ENCODE measurements around the gene AP5S1.

AP5S1 gene

DNA sequence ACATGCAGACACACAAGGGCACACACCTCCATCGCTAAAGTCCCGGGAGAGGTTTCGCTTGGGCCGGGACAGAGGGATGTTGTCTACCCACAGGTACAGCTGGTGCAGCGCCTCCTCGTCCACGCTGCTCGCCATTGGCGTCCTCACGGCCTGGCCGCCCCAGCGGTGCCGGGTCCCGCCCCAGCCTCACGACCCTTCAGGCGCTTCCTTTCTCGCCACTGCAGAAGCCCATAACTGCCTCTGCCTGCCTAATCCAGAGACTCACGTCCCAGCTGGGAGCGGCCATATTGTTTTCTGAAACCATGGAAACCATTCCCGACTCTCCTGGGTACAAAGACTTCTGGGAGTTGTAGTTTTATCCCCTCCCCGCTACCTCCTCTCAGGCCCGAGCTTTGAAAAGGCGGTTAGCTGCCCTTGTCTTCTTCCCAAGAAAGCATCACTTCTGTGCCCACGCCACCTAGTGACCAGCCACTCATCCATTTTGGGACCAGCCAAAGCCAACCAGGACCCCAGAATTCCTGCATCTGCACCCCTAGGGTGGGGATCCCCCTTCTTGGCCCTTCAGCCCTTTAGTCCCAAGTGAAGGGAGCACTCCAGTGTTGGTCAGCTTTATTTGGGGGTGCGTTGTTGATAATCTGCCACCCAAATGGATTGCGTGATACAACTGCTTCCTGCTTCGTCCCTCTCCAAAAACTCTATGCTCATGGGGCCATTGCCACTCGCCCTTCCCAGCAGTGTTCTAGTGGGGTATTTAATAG lies 39.0 kb upstream of the AP5S1 start, which contains the start of gene SPEF1:
Gene SPEF1, minus strand, starts transcription at position 296 of the 758 bp plus-strand sequence. Its CDS starts 161 bp downstream, at position 135.
- TF ChIP-seq, protein P1, sequence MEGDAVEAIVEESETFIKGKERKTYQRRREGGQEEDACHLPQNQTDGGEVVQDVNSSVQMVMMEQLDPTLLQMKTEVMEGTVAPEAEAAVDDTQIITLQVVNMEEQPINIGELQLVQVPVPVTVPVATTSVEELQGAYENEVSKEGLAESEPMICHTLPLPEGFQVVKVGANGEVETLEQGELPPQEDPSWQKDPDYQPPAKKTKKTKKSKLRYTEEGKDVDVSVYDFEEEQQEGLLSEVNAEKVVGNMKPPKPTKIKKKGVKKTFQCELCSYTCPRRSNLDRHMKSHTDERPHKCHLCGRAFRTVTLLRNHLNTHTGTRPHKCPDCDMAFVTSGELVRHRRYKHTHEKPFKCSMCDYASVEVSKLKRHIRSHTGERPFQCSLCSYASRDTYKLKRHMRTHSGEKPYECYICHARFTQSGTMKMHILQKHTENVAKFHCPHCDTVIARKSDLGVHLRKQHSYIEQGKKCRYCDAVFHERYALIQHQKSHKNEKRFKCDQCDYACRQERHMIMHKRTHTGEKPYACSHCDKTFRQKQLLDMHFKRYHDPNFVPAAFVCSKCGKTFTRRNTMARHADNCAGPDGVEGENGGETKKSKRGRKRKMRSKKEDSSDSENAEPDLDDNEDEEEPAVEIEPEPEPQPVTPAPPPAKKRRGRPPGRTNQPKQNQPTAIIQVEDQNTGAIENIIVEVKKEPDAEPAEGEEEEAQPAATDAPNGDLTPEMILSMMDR (IDR thresholded peaks at IDR 0.05; ENCODE audit: borderline replicate concordance, control extremely low read depth, extremely low read depth, insufficient read depth, missing control alignments): peak; percentile 34
- in situ Hi-C loops (cut with MboI; ENCODE audit: low sequenced_read_pairs, unreplicated experiment): no loop called here
- peak; percentile 88 for DNase-seq (ENCODE audit: low spot score)

DNA sequence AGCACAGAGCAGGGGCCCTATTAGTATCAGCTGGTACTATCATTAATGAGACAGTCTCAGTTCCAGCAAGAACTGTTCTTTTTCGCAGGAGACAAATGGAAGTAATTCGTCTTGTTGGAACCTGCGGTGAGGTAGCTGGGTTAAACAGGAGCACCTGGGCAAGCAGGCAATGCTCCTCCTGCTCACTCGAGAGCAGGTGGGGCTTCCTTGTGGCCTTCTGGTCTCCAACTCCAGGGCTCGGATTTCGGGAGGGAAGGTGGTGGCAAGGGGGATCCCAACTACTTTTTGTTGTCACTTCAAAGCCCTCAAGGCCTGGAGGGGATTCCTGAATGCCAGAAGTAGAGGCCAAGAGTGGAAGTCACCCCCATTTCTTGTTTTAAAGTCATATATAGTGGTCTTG lies 37.8 kb upstream of the AP5S1 start:
- in situ Hi-C loops (cut with MboI; ENCODE audit: low sequenced_read_pairs, unreplicated experiment): no loop called here
- TF ChIP-seq, protein P1 (IDR thresholded peaks at IDR 0.05; ENCODE audit: borderline replicate concordance, control extremely low read depth, extremely low read depth, insufficient read depth, missing control alignments): no peak
- no peak for DNase-seq (ENCODE audit: low spot score)

DNA sequence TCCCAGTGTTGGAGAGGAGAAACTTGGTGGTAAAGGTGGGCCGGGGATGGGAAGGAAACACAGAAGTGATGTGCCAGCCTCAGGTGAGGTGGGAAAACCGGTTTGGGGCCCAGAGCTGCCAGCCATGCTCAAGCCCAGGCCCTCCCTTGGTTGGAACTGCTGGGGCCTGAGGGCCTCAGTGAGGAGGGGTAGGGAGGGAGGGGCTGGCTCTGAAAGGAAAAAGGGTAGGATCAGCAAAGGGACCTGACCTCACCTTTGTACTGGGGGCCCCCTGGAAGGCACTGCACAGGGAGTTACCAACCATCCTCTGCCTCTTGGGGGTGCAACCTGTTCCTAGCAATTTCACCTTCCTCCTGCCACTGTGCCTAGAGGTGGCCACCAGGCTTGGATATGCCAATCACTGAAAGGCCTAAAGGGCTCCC lies 37.3 kb upstream of the AP5S1 start:
- in situ Hi-C loops (cut with MboI; ENCODE audit: low sequenced_read_pairs, unreplicated experiment): no loop called here
- TF ChIP-seq, protein P1 (IDR thresholded peaks at IDR 0.05; ENCODE audit: borderline replicate concordance, control extremely low read depth, extremely low read depth, insufficient read depth, missing control alignments): no peak
- DNase-seq (ENCODE audit: low spot score): no peak

DNA sequence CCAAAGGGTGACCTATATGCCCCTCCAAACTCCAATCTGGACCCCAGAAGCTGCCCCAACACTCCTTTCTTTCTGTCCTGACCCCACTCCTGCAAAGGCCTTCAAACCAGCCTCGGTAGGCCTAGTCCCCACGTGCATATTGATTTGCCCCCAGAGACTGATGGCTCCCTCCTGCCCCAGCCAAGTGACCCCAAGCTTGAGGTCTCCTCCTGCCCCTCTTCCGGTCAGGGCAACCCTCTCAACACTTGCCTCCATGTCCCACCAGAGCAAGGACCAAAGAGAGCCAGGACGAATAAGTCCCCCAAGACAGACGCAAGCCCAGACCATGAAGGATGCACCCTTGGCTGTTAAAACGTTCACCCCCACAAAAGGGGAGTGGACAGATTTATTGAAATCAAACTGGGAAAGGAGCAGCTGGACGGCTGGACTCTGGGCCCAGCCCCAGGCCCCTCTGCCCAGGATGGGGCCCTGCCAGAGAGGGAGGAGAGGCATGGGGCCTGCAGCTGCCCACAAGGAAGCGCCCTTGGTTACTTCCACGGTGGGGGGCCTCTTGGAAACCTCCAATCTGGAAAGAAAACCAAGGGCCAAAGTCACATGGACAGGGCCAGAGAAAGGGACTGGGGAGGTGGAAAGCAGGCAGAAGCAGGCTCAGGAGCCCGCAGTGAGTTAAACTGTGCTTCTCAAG lies 36.7 kb upstream of the AP5S1 start:
- TF ChIP-seq, protein P1 (IDR thresholded peaks at IDR 0.05; ENCODE audit: borderline replicate concordance, control extremely low read depth, extremely low read depth, insufficient read depth, missing control alignments): no peak
- no peak for DNase-seq (ENCODE audit: low spot score)
- in situ Hi-C loops (cut with MboI; ENCODE audit: low sequenced_read_pairs, unreplicated experiment): no loop called here

DNA sequence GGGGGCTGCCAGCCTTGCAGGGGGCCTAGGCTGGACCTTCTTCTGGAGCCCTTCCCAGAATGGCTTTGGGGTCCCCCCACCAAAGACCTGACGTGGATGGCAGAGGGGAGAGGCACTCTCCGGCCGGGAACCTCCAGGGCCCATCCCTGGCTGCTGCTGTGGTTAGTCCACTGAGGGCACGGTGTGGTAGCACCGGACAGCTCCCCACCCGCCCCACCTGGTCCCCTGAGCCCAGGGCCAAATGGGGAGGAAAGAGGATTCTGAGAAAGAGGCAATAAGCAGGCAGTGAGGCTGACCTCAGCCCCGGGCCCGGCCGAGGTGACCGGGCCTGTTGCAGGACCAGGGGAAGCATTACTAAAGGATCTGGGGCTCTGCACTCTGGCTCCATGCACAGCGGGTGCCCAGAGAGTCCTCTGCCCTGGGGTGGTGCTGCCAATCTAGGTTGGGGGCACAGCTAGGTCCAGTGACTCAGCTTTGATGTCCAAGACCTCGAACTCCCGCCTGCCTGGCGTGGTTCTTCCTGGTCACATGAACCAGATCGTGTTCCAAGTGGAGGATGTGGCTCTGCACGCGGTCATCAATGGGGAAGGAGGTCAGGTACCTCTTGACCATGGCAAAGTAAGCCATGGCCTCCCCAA lies 36.0 kb upstream of the AP5S1 start:
- in situ Hi-C loops (cut with MboI; ENCODE audit: low sequenced_read_pairs, unreplicated experiment): no loop called here
- TF ChIP-seq, protein P1 (IDR thresholded peaks at IDR 0.05; ENCODE audit: borderline replicate concordance, control extremely low read depth, extremely low read depth, insufficient read depth, missing control alignments): no peak
- no peak for DNase-seq (ENCODE audit: low spot score)

DNA sequence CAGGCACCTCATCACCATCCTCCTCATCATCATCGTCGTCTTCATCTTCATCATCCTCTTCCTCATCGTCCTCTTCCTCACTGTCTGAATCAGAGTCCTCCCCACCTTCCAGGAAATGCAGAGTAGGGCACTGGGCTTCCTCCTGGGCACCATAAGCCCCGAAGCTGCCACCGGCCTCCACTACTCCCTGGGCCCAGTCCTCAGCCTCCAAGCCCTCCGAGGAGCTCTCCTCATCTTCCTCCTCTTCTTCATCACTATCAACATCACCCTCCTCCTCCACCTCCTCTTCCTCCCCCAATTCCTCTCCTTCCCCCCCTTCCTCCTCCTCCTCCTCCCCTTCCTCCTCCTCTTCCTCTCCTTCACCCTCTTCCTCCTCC lies 35.5 kb upstream of the AP5S1 start:
- in situ Hi-C loops (cut with MboI; ENCODE audit: low sequenced_read_pairs, unreplicated experiment): no loop called here
- DNase-seq (ENCODE audit: low spot score): no peak
- TF ChIP-seq, protein P1 (IDR thresholded peaks at IDR 0.05; ENCODE audit: borderline replicate concordance, control extremely low read depth, extremely low read depth, insufficient read depth, missing control alignments): no peak

All from GM13976 (cell line).